CD14-positive monocyte (primary cell): ENCODE measurements around the gene PKP4. TPM values are rescaled to one million over a fixed set of nuclear protein-coding genes. Genes with fewer than 3 reads are reported as not detected.

ENCODE experiments used
- DNase-seq, 3 donors: peaks; one replicate each; pipeline ENCODE4 v3.0.0-alpha.2; 2011 to 2022
- H2AFZ ChIP-seq: 2 replicates; pipeline ENCODE4 v1.6.0; 2012; ENCODE audit warnings: mild to moderate bottlenecking, low read depth, low read length, inconsistent platforms; ENCODE audit not compliant: insufficient read depth, poor library complexity, severe bottlenecking
- H3K27ac ChIP-seq, 2 donors: 1 replicate in 1 of 2; 2 replicates in 1 of 2; pipeline ENCODE4 v1.5.1; 2012 to 2013; ENCODE audit warnings: low read length in 2 of 2, control low read depth in 1 of 2, inconsistent platforms in 1 of 2, low read depth in 1 of 2, mild to moderate bottlenecking in 1 of 2
- H3K27me3 ChIP-seq, 2 donors: one replicate each; pipeline versions ENCODE4 v1.6.0 to v1.6.1; 2011 to 2013; ENCODE audit warnings: low read length in 2 of 2; ENCODE audit not compliant: control insufficient read depth in 2 of 2, insufficient read depth in 2 of 2
- H3K36me3 ChIP-seq, 2 donors: replicated peaks in 1 of 2; 1 replicate in 1 of 2; 2 replicates in 1 of 2; pipeline versions ENCODE4 v1.5.1 to v1.6.1; 2012 to 2013; ENCODE audit warnings: low read length in 2 of 2, control low read depth in 1 of 2, inconsistent platforms in 1 of 2, mild to moderate bottlenecking in 1 of 2; ENCODE audit not compliant: insufficient read depth in 2 of 2, control insufficient read depth in 1 of 2
- H3K4me1 ChIP-seq, 2 donors: 1 replicate in 1 of 2; 2 replicates in 1 of 2; pipeline versions ENCODE4 v1.5.1 to v1.6.1; 2012 to 2013; ENCODE audit warnings: low read length in 2 of 2, control low read depth in 1 of 2, inconsistent platforms in 1 of 2, mild to moderate bottlenecking in 1 of 2, moderate library complexity in 1 of 2; ENCODE audit not compliant: insufficient read depth in 2 of 2, control insufficient read depth in 1 of 2
- H3K4me2 ChIP-seq: replicated peaks from 2 replicates; pipeline ENCODE3; 2012; ENCODE audit warnings: low read length, moderate library complexity, mild to moderate bottlenecking; ENCODE audit not compliant: poor library complexity, severe bottlenecking; ENCODE audit errors: extremely low read depth
- H3K4me3 ChIP-seq, 3 experiments: fragments of 200-600 bp in 1 of 3; sonication (generic) in 1 of 3; replicated peaks in 1 of 3; 1 replicate in 2 of 3; 2 replicates in 1 of 3; pipeline ENCODE4 v1.5.1; 2011 to 2013; ENCODE audit warnings: low read length in 3 of 3, mild to moderate bottlenecking in 3 of 3, control low read depth in 2 of 3, low read depth in 2 of 3, inconsistent platforms in 1 of 3, moderate library complexity in 1 of 3
- H3K79me2 ChIP-seq: 2 replicates; pipeline ENCODE4 v1.6.0; 2012; ENCODE audit warnings: mild to moderate bottlenecking, control low read depth, inconsistent platforms, low read length, moderate library complexity; ENCODE audit not compliant: insufficient read depth
- H3K9ac ChIP-seq: 2 replicates; pipeline ENCODE4 v1.6.0; 2017; ENCODE audit warnings: low read length, mild to moderate bottlenecking; ENCODE audit not compliant: insufficient read depth, poor library complexity, severe bottlenecking
- H3K9me3 ChIP-seq, 2 donors: replicated peaks in 1 of 2; 1 replicate in 1 of 2; 2 replicates in 1 of 2; pipeline versions ENCODE4 v1.5.1 to v1.6.1; 2012 to 2013; ENCODE audit warnings: low read length in 2 of 2, control low read depth in 1 of 2; ENCODE audit not compliant: control insufficient read depth in 1 of 2, insufficient read depth in 1 of 2
- H4K20me1 ChIP-seq: 2 replicates; pipeline ENCODE4 v1.6.0; 2012; ENCODE audit warnings: mild to moderate bottlenecking, low read length, control low read depth, moderate library complexity; ENCODE audit not compliant: insufficient read depth
- H3K27ac Mint-ChIP-seq, 7 donors: one replicate each; pipeline ENCODE4 v1.8.0; 2020; ENCODE audit warnings: mild to moderate bottlenecking in 7 of 7, mixed read lengths in 7 of 7, moderate library complexity in 6 of 7, inconsistent platforms in 2 of 7
- H3K27me3 Mint-ChIP-seq, 3 donors: one replicate each; pipeline ENCODE4 v1.8.0; 2021 to 2022; ENCODE audit warnings: low read depth in 3 of 3, mild to moderate bottlenecking in 3 of 3, mixed read lengths in 3 of 3, moderate library complexity in 3 of 3, inconsistent platforms in 1 of 3
- H3K36me3 Mint-ChIP-seq, 2 donors: one replicate each; pipeline ENCODE4 v1.8.0; 2020; ENCODE audit warnings: mixed read lengths in 2 of 2, inconsistent platforms in 1 of 2, mild to moderate bottlenecking in 1 of 2
- H3K4me1 Mint-ChIP-seq: one replicate; pipeline ENCODE4 v1.8.0; 2020; ENCODE audit warnings: mild to moderate bottlenecking, mixed read lengths
- H3K4me3 Mint-ChIP-seq, 2 donors: one replicate each; pipeline ENCODE4 v1.8.0; 2020; ENCODE audit warnings: mild to moderate bottlenecking in 2 of 2, mixed read lengths in 2 of 2, moderate library complexity in 1 of 2
- H3K9me3 Mint-ChIP-seq, 7 donors: one replicate each; pipeline ENCODE4 v1.8.0; 2020 to 2022; ENCODE audit warnings: mixed read lengths in 7 of 7, mild to moderate bottlenecking in 6 of 7, moderate library complexity in 6 of 7, inconsistent platforms in 2 of 7
- WGBS: methylation state at CpG from one replicate; pipeline ENCODE4 v1.1.5; 2013; ENCODE audit warnings: missing lambda C conversion rate; ENCODE audit not compliant: insufficient coverage; 5-methylcytosine and 5-hydroxymethylcytosine counted together
- intact Hi-C, 2 donors: fragments of 100-400 bp; cut with micrococcal nuclease; formaldehyde crosslinking; loops; one replicate each; pipeline versions ENCODE4 v1.15.0 to v1.15.1; 2023
- polyA plus RNA-seq, 3 donors: library from polyadenylated mRNA; depleted of rRNA in 1 of 3; unstranded in 2 of 3; stranded (reverse) in 1 of 3; fragments of 300-500 nt in 2 of 3; fragments of >200 nt in 1 of 3; fragmentation: Illumina TruSeq in 2 of 3; gene quantifications; 1 replicate in 2 of 3; 2 replicates in 1 of 3; pipeline ENCODE4 v1.2.3, GENCODE V29; 2012 to 2021
- TF ChIP-seq, protein P1 (sequence below): fragments of 200-600 bp; IDR thresholded peaks from one replicate; pipeline ENCODE4 v1.8.0; 2022; ENCODE audit warnings: antibody characterized with exemption, mild to moderate bottlenecking

The PKP4 gene
- polyA plus RNA-seq, 3 donors: 0.33 to 9.4 (median 0.73) TPM

GRCh38 chr2:158725441-158725891 is 268.7 kb downstream of the PKP4 start:
- Mint-ChIP-seq H3K27me3 (peaks cover 0 to 5% (median 4%) of the 10 kb centered on the region in 3 donors), H3K9me3 (peaks cover 0 to 4% (median 0%) of the 10 kb centered on the region in 7 donors), H3K27ac (no peak overlapping the region), H3K4me3 (no peak overlapping the region), H3K36me3 (no peaks in the 10 kb centered on the region), H3K4me1 (no peaks in the 10 kb centered on the region)
- Histone ChIP-seq H3K27me3 (no peaks in the 10 kb centered on the region), H3K4me3 (no peak overlapping the region), H3K27ac (no peak overlapping the region), H3K9me3 (no peaks in the 10 kb centered on the region), H3K4me2 (no peak overlapping the region), H2AFZ (no peak overlapping the region), H3K79me2 (no peaks in the 10 kb centered on the region), H3K36me3 (no peaks in the 10 kb centered on the region), H3K4me1 (no peaks in the 10 kb centered on the region), H3K9ac (no peak overlapping the region), H4K20me1 (no peaks in the 10 kb centered on the region)
- no peak for DNase-seq
- WGBS: 95% methylated on average over 7 of the region's 7 CpGs
- TF ChIP-seq, protein P1, sequence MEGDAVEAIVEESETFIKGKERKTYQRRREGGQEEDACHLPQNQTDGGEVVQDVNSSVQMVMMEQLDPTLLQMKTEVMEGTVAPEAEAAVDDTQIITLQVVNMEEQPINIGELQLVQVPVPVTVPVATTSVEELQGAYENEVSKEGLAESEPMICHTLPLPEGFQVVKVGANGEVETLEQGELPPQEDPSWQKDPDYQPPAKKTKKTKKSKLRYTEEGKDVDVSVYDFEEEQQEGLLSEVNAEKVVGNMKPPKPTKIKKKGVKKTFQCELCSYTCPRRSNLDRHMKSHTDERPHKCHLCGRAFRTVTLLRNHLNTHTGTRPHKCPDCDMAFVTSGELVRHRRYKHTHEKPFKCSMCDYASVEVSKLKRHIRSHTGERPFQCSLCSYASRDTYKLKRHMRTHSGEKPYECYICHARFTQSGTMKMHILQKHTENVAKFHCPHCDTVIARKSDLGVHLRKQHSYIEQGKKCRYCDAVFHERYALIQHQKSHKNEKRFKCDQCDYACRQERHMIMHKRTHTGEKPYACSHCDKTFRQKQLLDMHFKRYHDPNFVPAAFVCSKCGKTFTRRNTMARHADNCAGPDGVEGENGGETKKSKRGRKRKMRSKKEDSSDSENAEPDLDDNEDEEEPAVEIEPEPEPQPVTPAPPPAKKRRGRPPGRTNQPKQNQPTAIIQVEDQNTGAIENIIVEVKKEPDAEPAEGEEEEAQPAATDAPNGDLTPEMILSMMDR: no peak
- intact Hi-C loops: no loop called here

- Histone ChIP-seq H3K36me3 (no peaks in the 10 kb centered on the region), H3K79me2 (no peaks in the 10 kb centered on the region), H4K20me1 (no peaks in the 10 kb centered on the region), H3K4me3 (no peak overlapping the region), H2AFZ (no peak overlapping the region), H3K27ac (no peak overlapping the region), H3K4me1 (no peaks in the 10 kb centered on the region), H3K9ac (no peak overlapping the region), H3K4me2 (no peak overlapping the region), H3K27me3 (no peaks in the 10 kb centered on the region), H3K9me3 (no peaks in the 10 kb centered on the region)
- H3K27ac Mint-ChIP-seq: no peak overlapping the region
- intact Hi-C loops: no loop called here
- no peaks in the 10 kb centered on the region for H3K4me1 Mint-ChIP-seq
- H3K4me3 Mint-ChIP-seq: no peak overlapping the region
- H3K36me3 Mint-ChIP-seq: no peaks in the 10 kb centered on the region
- WGBS: 91% methylated on average over 6 of the region's 8 CpGs
- no peak for DNase-seq
- TF ChIP-seq, protein P1: no peak
- peaks cover 0 to 5% (median 2%) of the 10 kb centered on the region in 3 donors for H3K27me3 Mint-ChIP-seq
- peaks cover 0 to 2% (median 0%) of the 10 kb centered on the region in 7 donors for H3K9me3 Mint-ChIP-seq
Measured at GRCh38 chr2:158726911-158727592, 270.3 kb downstream of the PKP4 start.
